Spinal cord (tissue), 10 donors: ENCODE measurements around the gene PDE4D. TPM values are rescaled to one million over a fixed set of nuclear protein-coding genes. Genes with fewer than 3 reads are reported as not detected.

Experiments used
- DNase-seq, 6 donors: peaks; one replicate each; pipeline versions ENCODE4 v3.0.0 to v3.0.0-alpha.2; 2013 to 2015; ENCODE audit warnings: low spot score in 6 of 6, low read depth in 4 of 6
- H3K27ac ChIP-seq: one replicate; pipeline ENCODE4 v1.5.1; 2013; ENCODE audit warnings: low read depth, low read length, control low read depth
- H3K27me3 ChIP-seq: one replicate; pipeline ENCODE4 v1.6.1; 2013; ENCODE audit warnings: low read length; ENCODE audit not compliant: control insufficient read depth, insufficient read depth
- H3K36me3 ChIP-seq: one replicate; pipeline ENCODE4 v1.6.1; 2013; ENCODE audit warnings: low read length; ENCODE audit not compliant: control insufficient read depth, insufficient read depth
- H3K4me1 ChIP-seq: one replicate; pipeline ENCODE4 v1.6.1; 2013; ENCODE audit warnings: low read length; ENCODE audit not compliant: control insufficient read depth, insufficient read depth
- H3K4me3 ChIP-seq: one replicate; pipeline ENCODE4 v1.5.1; 2013; ENCODE audit warnings: low read depth, low read length, control low read depth
- H3K9me3 ChIP-seq: one replicate; pipeline ENCODE4 v1.6.1; 2013; ENCODE audit warnings: low read length; ENCODE audit not compliant: control insufficient read depth, insufficient read depth
- WGBS: methylation state at CpG from one replicate; pipeline ENCODE4 v1.1.5; 2013; ENCODE audit warnings: missing lambda C conversion rate; ENCODE audit not compliant: insufficient coverage; 5-methylcytosine and 5-hydroxymethylcytosine counted together
- polyA plus RNA-seq, 2 donors: library from polyadenylated mRNA; unstranded; fragments of 120-200 nt; gene quantifications; one replicate each; pipeline ENCODE4 v1.2.1, GENCODE V29; 2013; ENCODE audit not compliant: insufficient read length in 2 of 2
- total RNA-seq, 2 donors: library from RNA; depleted of rRNA in 1 of 2; stranded (reverse); fragments of 120-200 nt in 1 of 2; fragments of >200 nt in 1 of 2; gene quantifications; one replicate each; pipeline versions ENCODE4 v1.2.3 to v1.2.4, GENCODE V29; 2013 to 2014
- donor health status: healthy.

The PDE4D gene
- total and polyA plus RNA-seq, 4 donors = 16.1 to 84.0 (median 37.0) TPM

- Histone ChIP-seq H3K27me3 (no peaks in the 10 kb centered on the region), H3K27ac (no peak overlapping the region), H3K4me3 (no peak overlapping the region), H3K36me3 (no peaks in the 10 kb centered on the region), H3K9me3 (no peaks in the 10 kb centered on the region), H3K4me1 (no peaks in the 10 kb centered on the region)
- no CpG with 5 or more reads among the region's 1 CpG for WGBS
- DNase-seq = no peak
Measured at GRCh38 chr5:59267033-59267432, 626.5 kb downstream of the PDE4D start.

GRCh38 chr5:59266410-59266809 lies 627.1 kb downstream of the PDE4D start:
- H3K9me3 ChIP-seq = no peaks in the 10 kb centered on the region
- no peaks in the 10 kb centered on the region for H3K36me3 ChIP-seq
- DNase-seq = no peak
- no peaks in the 10 kb centered on the region for H3K27me3 ChIP-seq
- H3K4me1 ChIP-seq = no peaks in the 10 kb centered on the region
- no CpG with 5 or more reads among the region's 3 CpGs for WGBS
- no peak overlapping the region for H3K27ac ChIP-seq
- no peak overlapping the region for H3K4me3 ChIP-seq

- Histone ChIP-seq H3K4me1 (no peaks in the 10 kb centered on the region), H3K4me3 (no peak overlapping the region), H3K27me3 (no peaks in the 10 kb centered on the region), H3K36me3 (no peaks in the 10 kb centered on the region), H3K27ac (no peak overlapping the region), H3K9me3 (no peaks in the 10 kb centered on the region)
- 79% methylated on average over 2 of the region's 4 CpGs for WGBS
- DNase-seq = no peak
Measured at GRCh38 chr5:59264639-59265245, 628.8 kb downstream of the PDE4D start.

- Histone ChIP-seq H3K27ac (no peak overlapping the region), H3K27me3 (no peaks in the 10 kb centered on the region), H3K9me3 (no peaks in the 10 kb centered on the region), H3K36me3 (no peaks in the 10 kb centered on the region), H3K4me3 (no peak overlapping the region), H3K4me1 (no peaks in the 10 kb centered on the region)
- DNase-seq = no peak
- no CpG with 5 or more reads among the region's 2 CpGs for WGBS
Measured at GRCh38 chr5:59264013-59264412, 629.5 kb downstream of the PDE4D start.

GRCh38 chr5:59261969-59262368 lies 631.6 kb downstream of the PDE4D start:
- no peaks in the 10 kb centered on the region for H3K36me3 ChIP-seq
- WGBS = no CpG with 5 or more reads among the region's 1 CpG
- no peak for DNase-seq
- no peak overlapping the region for H3K4me3 ChIP-seq
- no peaks in the 10 kb centered on the region for H3K27me3 ChIP-seq
- H3K4me1 ChIP-seq = no peaks in the 10 kb centered on the region
- no peak overlapping the region for H3K27ac ChIP-seq
- no peaks in the 10 kb centered on the region for H3K9me3 ChIP-seq

GRCh38 chr5:59260973-59261372 lies 632.6 kb downstream of the PDE4D start:
- H3K4me3 ChIP-seq = no peak overlapping the region
- no peaks in the 10 kb centered on the region for H3K36me3 ChIP-seq
- H3K9me3 ChIP-seq = no peaks in the 10 kb centered on the region
- no peaks in the 10 kb centered on the region for H3K27me3 ChIP-seq
- no peak overlapping the region for H3K27ac ChIP-seq
- no peaks in the 10 kb centered on the region for H3K4me1 ChIP-seq
- DNase-seq = no peak
- WGBS = no CpG with 5 or more reads among the region's 1 CpG

GRCh38 chr5:59260200-59260599 lies 633.3 kb downstream of the PDE4D start:
- no CpG with 5 or more reads among the region's 3 CpGs for WGBS
- no peak overlapping the region for H3K4me3 ChIP-seq
- no peaks in the 10 kb centered on the region for H3K9me3 ChIP-seq
- no peak for DNase-seq
- no peaks in the 10 kb centered on the region for H3K36me3 ChIP-seq
- no peaks in the 10 kb centered on the region for H3K4me1 ChIP-seq
- H3K27me3 ChIP-seq = no peaks in the 10 kb centered on the region
- H3K27ac ChIP-seq = no peak overlapping the region

- WGBS = no CpG with 5 or more reads among the region's 1 CpG
- Histone ChIP-seq H3K4me3 (no peak overlapping the region), H3K9me3 (no peaks in the 10 kb centered on the region), H3K36me3 (no peaks in the 10 kb centered on the region), H3K27ac (no peak overlapping the region), H3K27me3 (no peaks in the 10 kb centered on the region), H3K4me1 (no peaks in the 10 kb centered on the region)
- no peak for DNase-seq
Measured at GRCh38 chr5:59259237-59259636, 634.3 kb downstream of the PDE4D start.

GRCh38 chr5:59257488-59258400 lies 635.8 kb downstream of the PDE4D start:
- Histone ChIP-seq H3K4me3 (no peak overlapping the region), H3K9me3 (no peaks in the 10 kb centered on the region), H3K27ac (no peak overlapping the region), H3K27me3 (no peaks in the 10 kb centered on the region), H3K36me3 (no peaks in the 10 kb centered on the region), H3K4me1 (no peaks in the 10 kb centered on the region)
- no CpG with 5 or more reads among the region's 4 CpGs for WGBS
- DNase-seq = no peak

- DNase-seq = no peak
- H3K27me3 ChIP-seq = no peaks in the 10 kb centered on the region
- H3K4me1 ChIP-seq = no peaks in the 10 kb centered on the region
- WGBS = no CpG with 5 or more reads among the region's 3 CpGs
- no peaks in the 10 kb centered on the region for H3K9me3 ChIP-seq
- H3K27ac ChIP-seq = no peak overlapping the region
- H3K4me3 ChIP-seq = no peak overlapping the region
- no peaks in the 10 kb centered on the region for H3K36me3 ChIP-seq
Measured at GRCh38 chr5:59256331-59256730, 637.2 kb downstream of the PDE4D start.
